Heart right ventricle (tissue), 16 donors: Measurements from ENCODE around the gene UPF1. TPM values are rescaled to one million over a fixed set of nuclear protein-coding genes. Genes with fewer than 3 reads are reported as not detected.

Experiments
- ATAC-seq, 8 donors: fragments of 200-7000 bp; cut with Tn5 transposase; one replicate each; pipeline ENCODE4 v1.9.1; 2020; ENCODE audit warnings: mild to moderate bottlenecking in 8 of 8, moderate library complexity in 8 of 8, moderate number of reproducible peaks in 1 of 8
- DNase-seq, 2 donors: peaks; one replicate each; pipeline ENCODE4 v3.0.0-alpha.2; 2020
- H3K27ac ChIP-seq, 10 donors: fragments of 200-600 bp; sonication (generic) in 2 of 10; one replicate each; pipeline versions ENCODE4 v1.5.0 to v1.8.0; 2020 to 2022; ENCODE audit warnings: mild to moderate bottlenecking in 3 of 10
- H3K27me3 ChIP-seq, 7 donors: fragments of 200-600 bp; one replicate each; pipeline ENCODE4 v1.8.0; 2021 to 2022; ENCODE audit warnings: mild to moderate bottlenecking in 2 of 7
- H3K36me3 ChIP-seq, 9 donors: fragments of 200-600 bp; sonication (generic) in 1 of 9; one replicate each; pipeline versions ENCODE4 v1.5.0 to v1.8.0; 2020 to 2022; ENCODE audit warnings: mild to moderate bottlenecking in 2 of 9
- H3K4me1 ChIP-seq, 9 donors: fragments of 200-600 bp; sonication (generic) in 1 of 9; one replicate each; pipeline versions ENCODE4 v1.5.0 to v1.8.0; 2020 to 2022; ENCODE audit warnings: mild to moderate bottlenecking in 4 of 9
- H3K4me3 ChIP-seq, 10 donors: fragments of 200-600 bp; sonication (generic) in 2 of 10; one replicate each; pipeline versions ENCODE4 v1.5.0 to v1.8.0; 2020 to 2022; ENCODE audit warnings: mild to moderate bottlenecking in 7 of 10, moderate library complexity in 2 of 10
- H3K9me3 ChIP-seq, 11 donors: fragments of 200-600 bp in 10 of 11; sonication (generic) in 2 of 11; one replicate each; pipeline versions ENCODE4 v1.5.0 to v1.8.0; 2013 to 2022; ENCODE audit warnings: mild to moderate bottlenecking in 2 of 11, control low read depth in 1 of 11, moderate library complexity in 1 of 11
- CTCF ChIP-seq, 9 donors: fragments of 200-600 bp; sonication (generic) in 2 of 9; IDR thresholded peaks; one replicate each; pipeline versions ENCODE4 v1.5.0 to v1.8.0; 2021 to 2022; ENCODE audit warnings: antibody characterized with exemption in 9 of 9, mild to moderate bottlenecking in 5 of 9, moderate library complexity in 1 of 9
- WGBS, 2 donors: extraction: QIAGEN DNeasy Blood & Tissue Kit; methylation state at CpG; one replicate each; pipeline ENCODE4 v1.1.7; 2013; ENCODE audit warnings: inconsistent platforms in 1 of 2; 5-methylcytosine and 5-hydroxymethylcytosine counted together
- intact Hi-C, 10 donors: fragments of 100-400 bp; cut with DNase I; formaldehyde crosslinking; loops; one replicate each; pipeline versions ENCODE4 v1.11.1 to v1.14.2; 2022
- polyA plus RNA-seq, 2 donors: library from polyadenylated mRNA; stranded (reverse); fragments of 200-250 nt; gene quantifications; one replicate each; pipeline ENCODE4 v1.2.3, GENCODE V29; 2013
- total RNA-seq, 10 donors: library from RNA; stranded (reverse); fragmentation: NEBNext Ultra II Directional in 3 of 10; extraction: Animal tissue kit (Norgen Biotek cat#: 25700) in 3 of 10; gene quantifications; one replicate each; pipeline versions ENCODE4 v1.2.1 to v1.2.4, GENCODE V29; 2021 to 2023
- donor health status: Arrhythmogenic right ventricular cardiomyopathy.
- donor health status: ischemic (EF 13 %, LVEDD 7.1; RV severe dilation, severe dysfunction).
- donor health status: healthy with polysubstance abuse.
- donor health status: DM: no; HTN: yes; CAD: no.
- donor health status: DM: no; HTN: no; CAD: no.
- donor health status: ischemic (EF 25% LVEDD 6.9; RV normal size, moderate dysfunction).
- donor health status: ischemic (EF 25% LVEDD 5.7; RV mildly dilated, moderate dysfunction).
- donor health status: healthy.
- donor health status: DM: yes; HTN: yes; CAD: no.
- donor health status: Ischemic cardiomyopathy.
- donor health status: ischemic (EF 35%, LVEDD 5.7; RV mildly dilated, moderate dysfunction).
- donor health status: nonischemic (EF 11% LVEDD 7.7; RV severe dilation, severe dysfunction).
- donor health status: DM: yes; HTN: yes; CAD: no.
- donor health status: PGD.
- donor health status: ischemic (EF 29% LVEDD 5.4; RV normal size, mild dysfunction).
- donor health status: nonischemic (EF 23%, LVEDD 6.1; RV moderate dilation, normal function).

Gene UPF1
- total and polyA plus RNA-seq, 12 donors = 25.2 to 44.3 (median 36.8) TPM

- Histone ChIP-seq H3K36me3 (no peaks in the 10 kb centered on the region), H3K4me3 (no peak overlapping the region), H3K27ac (no peak overlapping the region), H3K4me1 (peaks cover 0 to 10% (median 4%) of the 10 kb centered on the region in 9 donors), H3K27me3 (peaks cover 8 to 91% (median 76%) of the 10 kb centered on the region in 7 donors), H3K9me3 (no peaks in the 10 kb centered on the region)
- ATAC-seq (no peak), DNase-seq (no peak)
- TF ChIP-seq CTCF (IDR thresholded peaks at IDR 0.05) = no peak
- intact Hi-C loops = no loop called here
- 72 to 73% methylated on average over 2 of the region's 2 CpGs for WGBS, 2 donors
Measured at GRCh38 chr19:18796239-18796638, 35.5 kb upstream of the UPF1 start.

DNA sequence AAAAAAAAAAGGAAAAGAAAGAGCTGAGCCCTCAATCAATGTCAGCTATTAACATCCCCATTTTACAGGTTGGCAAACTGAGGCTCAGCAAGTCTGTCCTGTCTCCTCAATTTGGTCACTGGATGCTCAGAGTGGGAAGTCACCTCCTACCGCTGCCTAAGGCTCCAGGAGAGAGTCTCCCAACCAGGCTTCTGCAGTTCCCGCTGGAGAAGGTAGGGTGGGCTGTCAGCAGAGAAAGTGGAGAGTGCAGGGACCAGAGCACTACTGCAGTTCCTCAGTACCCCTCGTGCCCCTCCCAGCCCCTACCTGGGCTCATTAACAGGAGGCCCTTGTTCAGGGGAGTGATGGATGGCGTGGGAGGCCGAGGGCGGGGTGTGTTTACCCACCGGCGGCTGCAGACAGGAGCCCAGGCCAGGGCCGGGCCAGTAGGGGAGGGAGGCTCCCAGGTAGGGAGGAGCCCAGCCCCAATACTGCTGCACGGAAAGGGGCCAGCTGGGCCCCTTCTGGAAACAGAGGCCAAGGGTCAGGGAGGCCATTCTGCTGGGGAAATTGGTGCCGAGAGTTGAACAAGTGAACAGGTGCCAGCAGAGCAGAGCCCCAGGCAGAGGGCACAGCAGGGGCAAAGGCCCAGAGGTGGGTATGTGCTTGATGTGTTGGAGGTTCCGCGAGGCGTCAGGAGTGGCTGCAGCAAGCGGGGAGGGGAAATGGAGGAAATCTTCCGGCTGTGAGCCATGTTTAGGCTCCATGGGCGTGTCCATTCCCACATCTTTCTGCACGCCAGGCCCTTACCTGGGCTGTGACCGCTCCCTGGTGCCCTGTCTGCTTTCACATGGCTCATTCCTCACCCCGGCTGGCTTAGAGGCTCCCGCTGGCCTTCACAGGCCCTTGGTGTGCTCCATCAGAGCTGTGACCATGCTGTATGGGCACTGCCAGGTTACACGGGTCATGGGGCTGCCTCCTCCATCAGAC lies 33.1 kb upstream of the UPF1 start:
- Histone ChIP-seq H3K4me1 (peaks cover 0 to 9% (median 4%) of the 10 kb centered on the region in 9 donors), H3K27ac (no peak overlapping the region), H3K36me3 (no peaks in the 10 kb centered on the region), H3K27me3 (peaks cover 6 to 72% (median 64%) of the 10 kb centered on the region in 7 donors), H3K9me3 (no peaks in the 10 kb centered on the region), H3K4me3 (no peak overlapping the region)
- no peak for ATAC-seq
- 50 to 51% methylated on average over 22 of the region's 22 CpGs for WGBS, 2 donors
- TF ChIP-seq CTCF (IDR thresholded peaks at IDR 0.05) = no peak
- DNase-seq = no peak
- intact Hi-C loops = no loop called here

DNA sequence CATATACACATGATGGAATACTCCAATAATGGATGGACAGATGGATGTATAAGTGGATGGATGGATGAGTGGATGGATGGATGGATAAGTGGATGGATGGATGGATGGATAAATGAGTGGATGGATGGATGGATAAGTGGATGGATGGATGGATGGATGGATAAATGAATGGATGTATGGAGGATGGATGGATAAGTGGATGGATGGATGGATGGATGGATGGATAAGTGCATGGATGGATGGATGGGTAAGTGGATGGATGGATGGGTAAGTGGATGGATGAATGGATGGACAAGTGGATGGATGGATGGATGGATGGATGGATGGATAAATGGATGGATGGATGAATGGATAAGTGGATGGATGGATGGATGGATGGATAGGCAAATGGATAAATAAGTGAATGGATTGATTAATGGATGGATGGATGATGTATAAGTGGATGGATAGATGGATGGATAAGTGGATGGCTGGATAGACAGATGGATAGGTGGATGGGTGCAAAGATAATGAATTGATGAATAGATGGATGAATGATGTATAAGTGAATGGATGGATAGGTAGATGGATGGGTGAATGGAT lies 32.3 kb upstream of the UPF1 start:
- no peak for DNase-seq
- peaks cover 6 to 73% (median 62%) of the 10 kb centered on the region in 7 donors for H3K27me3 ChIP-seq
- H3K4me3 ChIP-seq = no peak overlapping the region
- intact Hi-C loops = no loop called here
- no peak for ATAC-seq
- no peak overlapping the region for H3K27ac ChIP-seq
- TF ChIP-seq CTCF (IDR thresholded peaks at IDR 0.05) = no peak
- peaks cover 0 to 9% (median 4%) of the 10 kb centered on the region in 9 donors for H3K4me1 ChIP-seq
- no peaks in the 10 kb centered on the region for H3K36me3 ChIP-seq
- no peaks in the 10 kb centered on the region for H3K9me3 ChIP-seq

GRCh38 chr19:18800079-18800478 lies 31.7 kb upstream of the UPF1 start:
- no peak overlapping the region for H3K4me3 ChIP-seq
- DNase-seq (no peak), ATAC-seq (no peak)
- H3K36me3 ChIP-seq = no peaks in the 10 kb centered on the region
- H3K27ac ChIP-seq = no peak overlapping the region
- H3K4me1 ChIP-seq = peaks cover 0 to 9% (median 4%) of the 10 kb centered on the region in 9 donors
- no peak for TF ChIP-seq CTCF (IDR thresholded peaks at IDR 0.05)
- peaks cover 6 to 68% (median 58%) of the 10 kb centered on the region in 7 donors for H3K27me3 ChIP-seq
- intact Hi-C loops = no loop called here
- H3K9me3 ChIP-seq = no peaks in the 10 kb centered on the region
